HEK293 (cell line): Measurements from ENCODE around the gene PPP4C.
A peak's percentile ranks its signal among the peaks of the same experiment; 100 is the strongest.

Experiments
- CTCF ChIA-PET: fragments of 350-600 bp; formaldehyde crosslinking; extraction: SDS; loops from one replicate; lab custom pipeline; 2021; ENCODE audit warnings: antibody characterized with exemption; lab: Yijun Ruan, JAX
- POLR2A ChIA-PET: fragments of 300-600 bp; formaldehyde crosslinking; extraction: SDS; loops from one replicate; lab custom pipeline; 2020; ENCODE audit warnings: antibody characterized with exemption, inconsistent platforms; lab: Yijun Ruan, JAX
- H3K27ac ChIP-seq: fragments of 200-500 bp; sonication (Bioruptor generic); 2 replicates; pipeline ENCODE4 v1.5.1; 2014; ENCODE audit warnings: low read depth, low read length, control low read depth, inconsistent platforms; ENCODE audit errors: extremely low read depth
- H3K36me3 ChIP-seq, 2 experiments: fragments of 200-500 bp in 1 of 2; sonication (Bioruptor generic) in 1 of 2; 1 replicate in 1 of 2; 2 replicates in 1 of 2; pipeline ENCODE4 v1.5.1; 2014 to 2017; ENCODE audit warnings: inconsistent platforms in 2 of 2, low read length in 2 of 2; ENCODE audit not compliant: control insufficient read depth in 2 of 2, insufficient read depth in 1 of 2
- H3K4me1 ChIP-seq: fragments of 200-500 bp; sonication (Bioruptor generic); 2 replicates; pipeline ENCODE4 v1.5.1; 2014; ENCODE audit warnings: mild to moderate bottlenecking, low read length, inconsistent platforms; ENCODE audit not compliant: control insufficient read depth, insufficient read depth
- H3K4me3 ChIP-seq: 2 replicates; pipeline ENCODE4 v1.5.1; 2011; ENCODE audit warnings: low read depth, mild to moderate bottlenecking, control low read depth, low read length, moderate library complexity
- H3K9me3 ChIP-seq: fragments of 200-500 bp; sonication (Bioruptor generic); 2 replicates; pipeline ENCODE4 v1.5.1; 2014; ENCODE audit warnings: low read depth, low read length, inconsistent platforms; ENCODE audit not compliant: control insufficient read depth, insufficient read depth
- GLI4 ChIP-seq: fragments of 450-650 bp; formaldehyde crosslinking; IDR thresholded peaks from 2 replicates; pipeline ENCODE4 v1.5.1; 2016; ENCODE audit warnings: missing biosample characterization, missing genetic modification characterization
- GLIS1 ChIP-seq: fragments of 450-650 bp; formaldehyde crosslinking; IDR thresholded peaks from 2 replicates; pipeline ENCODE4 v1.5.1; 2016; ENCODE audit warnings: missing biosample characterization, missing genetic modification characterization
- IKZF3 ChIP-seq: fragments of 450-650 bp; IDR thresholded peaks from 2 replicates; pipeline ENCODE4 v1.5.0; 2018; ENCODE audit warnings: missing biosample characterization, mild to moderate bottlenecking, missing genetic modification characterization, moderate library complexity
- OVOL3 ChIP-seq: fragments of 450-650 bp; formaldehyde crosslinking; IDR thresholded peaks from 2 replicates; pipeline ENCODE4 v1.5.1; 2016; ENCODE audit warnings: missing biosample characterization, missing genetic modification characterization
- PRDM1 ChIP-seq: fragments of 450-650 bp; formaldehyde crosslinking; IDR thresholded peaks from 2 replicates; pipeline ENCODE4; 2016; ENCODE audit warnings: missing biosample characterization, missing genetic modification characterization
- TRIM28 ChIP-seq: IDR thresholded peaks from 2 replicates; pipeline ENCODE4 v1.6.1; 2011; ENCODE audit warnings: low read length, control low read depth, borderline replicate concordance
- ZBTB17 ChIP-seq: fragments of 450-650 bp; formaldehyde crosslinking; IDR thresholded peaks from 2 replicates; pipeline ENCODE4 v1.5.1; 2016; ENCODE audit warnings: missing biosample characterization, missing genetic modification characterization
- ZFHX2 ChIP-seq: fragments of 450-650 bp; formaldehyde crosslinking; conservative IDR thresholded peaks from 2 replicates; pipeline ENCODE4 v1.5.1; 2016; ENCODE audit warnings: missing biosample characterization, missing genetic modification characterization
- ZIC2 ChIP-seq: fragments of 450-650 bp; formaldehyde crosslinking; IDR thresholded peaks from 2 replicates; pipeline ENCODE4 v1.5.1; 2016; ENCODE audit warnings: missing biosample characterization, missing genetic modification characterization
- ZNF146 ChIP-seq: fragments of 450-650 bp; formaldehyde crosslinking; IDR thresholded peaks from 2 replicates; pipeline ENCODE4 v1.5.1; 2016; ENCODE audit warnings: missing biosample characterization, missing genetic modification characterization
- ZNF16 ChIP-seq: fragments of 450-650 bp; formaldehyde crosslinking; IDR thresholded peaks from 2 replicates; pipeline ENCODE4 v1.5.1; 2016; ENCODE audit warnings: low read depth, missing biosample characterization, missing genetic modification characterization
- ZNF248 ChIP-seq: fragments of 450-650 bp; formaldehyde crosslinking; IDR thresholded peaks from 2 replicates; pipeline ENCODE4 v1.5.1; 2017; ENCODE audit warnings: missing biosample characterization, missing genetic modification characterization
- ZNF335 ChIP-seq: fragments of 450-650 bp; formaldehyde crosslinking; conservative IDR thresholded peaks from 2 replicates; pipeline ENCODE4 v1.5.1; 2016; ENCODE audit warnings: missing biosample characterization, missing genetic modification characterization
- ZNF473 ChIP-seq: fragments of 450-650 bp; formaldehyde crosslinking; IDR thresholded peaks from 2 replicates; pipeline ENCODE4 v1.5.1; 2017; ENCODE audit warnings: missing biosample characterization, missing genetic modification characterization
- ZNF48 ChIP-seq: fragments of 450-650 bp; formaldehyde crosslinking; IDR thresholded peaks from 2 replicates; pipeline ENCODE4 v1.5.1; 2016; ENCODE audit warnings: missing biosample characterization, missing genetic modification characterization
- ZNF544 ChIP-seq: fragments of 450-650 bp; formaldehyde crosslinking; IDR thresholded peaks from 2 replicates; pipeline ENCODE4 v1.5.0; 2017; ENCODE audit warnings: missing biosample characterization, missing genetic modification characterization
- ZNF555 ChIP-seq: fragments of 450-650 bp; formaldehyde crosslinking; conservative IDR thresholded peaks from 2 replicates; pipeline ENCODE4 v1.5.1; 2017; ENCODE audit warnings: missing biosample characterization, mild to moderate bottlenecking, missing genetic modification characterization, inconsistent platforms
- ZNF571 ChIP-seq: fragments of 450-650 bp; formaldehyde crosslinking; IDR thresholded peaks from 2 replicates; pipeline ENCODE4 v1.5.0; 2017; ENCODE audit warnings: missing biosample characterization, missing genetic modification characterization
- ZNF600 ChIP-seq: fragments of 450-650 bp; formaldehyde crosslinking; IDR thresholded peaks from 2 replicates; pipeline ENCODE4 v1.5.1; 2016; ENCODE audit warnings: missing biosample characterization, missing genetic modification characterization
- ZNF626 ChIP-seq: fragments of 450-650 bp; sonication (Bioruptor Pico); formaldehyde crosslinking; IDR thresholded peaks from 2 replicates; pipeline ENCODE4 v1.5.1; 2018; ENCODE audit warnings: missing biosample characterization, missing genetic modification characterization, inconsistent platforms
- ZNF629 ChIP-seq: fragments of 450-650 bp; formaldehyde crosslinking; IDR thresholded peaks from 2 replicates; pipeline ENCODE4 v1.5.1; 2017; ENCODE audit warnings: missing biosample characterization, missing genetic modification characterization
- ZNF654 ChIP-seq: fragments of 450-650 bp; formaldehyde crosslinking; IDR thresholded peaks from 2 replicates; pipeline ENCODE4 v1.5.1; 2016; ENCODE audit warnings: low read depth, missing biosample characterization, missing genetic modification characterization
- ZNF701 ChIP-seq: fragments of 450-650 bp; formaldehyde crosslinking; IDR thresholded peaks from 2 replicates; pipeline ENCODE4 v1.5.1; 2016; ENCODE audit warnings: missing biosample characterization, missing genetic modification characterization
- TF ChIP-seq, protein P1 (sequence below): fragments of 450-650 bp; formaldehyde crosslinking; IDR thresholded peaks from 2 replicates; pipeline ENCODE4 v1.5.1; 2017; ENCODE audit warnings: missing biosample characterization, missing genetic modification characterization
- TF ChIP-seq, protein P2 (sequence below): fragments of 450-650 bp; formaldehyde crosslinking; IDR thresholded peaks from 2 replicates; pipeline ENCODE4 v1.5.1; 2016; ENCODE audit warnings: missing biosample characterization, missing genetic modification characterization
- TF ChIP-seq, protein P3 (sequence below): fragments of 450-650 bp; formaldehyde crosslinking; IDR thresholded peaks from 2 replicates; pipeline ENCODE4 v1.5.1; 2017; ENCODE audit warnings: missing biosample characterization, missing genetic modification characterization
- TF ChIP-seq, protein P4 (sequence below): fragments of 450-650 bp; formaldehyde crosslinking; IDR thresholded peaks from 2 replicates; pipeline ENCODE4 v1.5.1; 2016; ENCODE audit warnings: missing biosample characterization, missing genetic modification characterization
- TF ChIP-seq, protein P5 (sequence below): fragments of 450-650 bp; formaldehyde crosslinking; IDR thresholded peaks from 2 replicates; pipeline ENCODE4 v1.5.1; 2016; ENCODE audit warnings: missing biosample characterization, missing genetic modification characterization
- TF ChIP-seq, protein P6 (sequence below): fragments of 450-650 bp; formaldehyde crosslinking; IDR thresholded peaks from 2 replicates; pipeline ENCODE4 v1.5.1; 2016; ENCODE audit warnings: missing biosample characterization, missing genetic modification characterization, low read depth

Gene PPP4C

DNA sequence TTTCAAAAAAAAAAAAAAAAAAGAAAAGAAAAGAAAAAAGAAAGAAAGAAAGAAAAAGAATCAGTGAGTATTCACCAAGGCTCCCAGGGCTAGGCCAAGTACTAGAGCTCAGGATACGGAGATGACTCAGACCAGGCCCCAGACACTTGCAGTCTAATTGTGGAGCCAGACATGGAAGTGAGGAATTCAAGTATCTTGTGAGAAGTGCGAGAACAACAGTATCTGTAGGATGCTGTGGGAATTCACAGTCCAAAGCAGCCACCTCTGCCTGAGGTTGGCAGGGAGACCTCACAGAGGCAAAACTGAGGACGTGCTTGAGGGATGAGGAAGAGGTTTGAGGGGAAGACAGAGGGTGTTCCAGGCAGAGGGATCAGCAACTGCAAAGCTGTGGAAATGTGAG lies 24.3 kb upstream of the PPP4C start (continued):
- TF ChIP-seq OVOL3 (tag by site-specific recombination), result no peak
- TF ChIP-seq ZNF654 (tag by site-specific recombination), result no peak
- TF ChIP-seq TRIM28, result no peak
- no peak for TF ChIP-seq ZNF701 (tag by site-specific recombination)
- TF ChIP-seq IKZF3 (tag by site-specific recombination), result no peak
- no peak for TF ChIP-seq GLIS1 (tag by site-specific recombination)
- TF ChIP-seq, protein P1, sequence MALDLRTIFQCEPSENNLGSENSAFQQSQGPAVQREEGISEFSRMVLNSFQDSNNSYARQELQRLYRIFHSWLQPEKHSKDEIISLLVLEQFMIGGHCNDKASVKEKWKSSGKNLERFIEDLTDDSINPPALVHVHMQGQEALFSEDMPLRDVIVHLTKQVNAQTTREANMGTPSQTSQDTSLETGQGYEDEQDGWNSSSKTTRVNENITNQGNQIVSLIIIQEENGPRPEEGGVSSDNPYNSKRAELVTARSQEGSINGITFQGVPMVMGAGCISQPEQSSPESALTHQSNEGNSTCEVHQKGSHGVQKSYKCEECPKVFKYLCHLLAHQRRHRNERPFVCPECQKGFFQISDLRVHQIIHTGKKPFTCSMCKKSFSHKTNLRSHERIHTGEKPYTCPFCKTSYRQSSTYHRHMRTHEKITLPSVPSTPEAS (tag by site-specific recombination), result no peak
- TF ChIP-seq ZNF600 (tag by site-specific recombination), result peak; percentile 88
- no peak for TF ChIP-seq ZFHX2
- TF ChIP-seq ZBTB17, result peak; percentile 75
- TF ChIP-seq ZNF473 (tag by site-specific recombination), result no peak
- TF ChIP-seq, protein P2, sequence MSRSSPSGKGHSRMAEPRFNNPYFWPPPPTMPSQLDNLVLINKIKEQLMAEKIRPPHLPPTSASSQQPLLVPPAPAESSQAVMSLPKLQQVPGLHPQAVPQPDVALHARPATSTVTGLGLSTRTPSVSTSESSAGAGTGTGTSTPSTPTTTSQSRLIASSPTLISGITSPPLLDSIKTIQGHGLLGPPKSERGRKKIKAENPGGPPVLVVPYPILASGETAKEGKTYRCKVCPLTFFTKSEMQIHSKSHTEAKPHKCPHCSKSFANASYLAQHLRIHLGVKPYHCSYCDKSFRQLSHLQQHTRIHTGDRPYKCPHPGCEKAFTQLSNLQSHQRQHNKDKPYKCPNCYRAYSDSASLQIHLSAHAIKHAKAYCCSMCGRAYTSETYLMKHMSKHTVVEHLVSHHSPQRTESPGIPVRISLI, result 0 out of 2 replicates have a peak, but pooled peaks have one; percentile 38
- TF ChIP-seq GLI4 (tag by site-specific recombination), result no peak
- TF ChIP-seq ZNF544 (tag by site-specific recombination), result no peak
- no peak for TF ChIP-seq ZNF48
- TF ChIP-seq ZNF248, result no peak
- TF ChIP-seq ZNF335 (tag by site-specific recombination), result peak; percentile 45; the same call in 1 of the 2 replicates

DNA sequence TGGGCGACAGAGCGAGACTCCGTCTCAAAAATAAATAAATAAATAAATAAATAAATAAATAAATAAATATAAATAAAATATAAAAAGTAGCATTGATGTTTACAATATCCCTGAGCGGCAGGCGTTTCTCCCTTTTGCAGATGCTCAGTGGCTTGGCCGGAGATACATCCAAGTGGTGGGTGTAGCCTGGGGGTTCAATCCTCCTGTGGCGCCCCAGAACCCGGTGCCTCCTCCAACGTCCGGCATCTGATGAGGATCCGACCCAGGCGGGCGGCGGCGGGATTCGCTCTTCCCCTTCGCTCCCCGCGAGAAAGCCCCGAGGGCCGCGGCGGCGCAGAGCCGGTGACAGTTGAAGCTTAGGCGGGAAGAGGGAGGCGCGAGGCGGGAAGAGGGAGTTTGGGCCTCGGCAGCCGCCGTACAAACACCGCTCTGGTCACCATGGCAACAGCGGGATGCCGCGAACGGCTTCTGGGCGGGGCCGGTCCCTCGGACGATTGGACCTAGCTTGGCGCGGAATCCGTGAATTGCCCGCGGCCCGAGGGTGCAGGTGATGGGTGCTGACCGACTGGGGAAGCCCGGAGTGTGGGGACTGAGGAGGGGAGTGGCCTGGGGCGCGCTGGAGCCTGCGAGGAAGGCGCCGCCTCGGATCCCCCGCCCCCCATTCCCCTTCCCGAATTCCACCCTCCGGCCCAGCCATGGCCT lies 23.0 kb upstream of the PPP4C start:
- Histone ChIP-seq H3K36me3 (peaks cover 0 to 11% of the 10 kb centered on the region in 2 experiments; a peak in 2 of 3 replicates), H3K27ac (peak overlapping the region; percentile 65), H3K4me1 (peaks cover 3% of the 10 kb centered on the region; the same call in 1 of the 2 replicates), H3K4me3 (peak overlapping the region; percentile 63), H3K9me3 (no peaks in the 10 kb centered on the region)
- ChIA-PET CTCF (interaction anchor here (0.6 to 1.8 kb wide), 4 partner anchors 20 to 1491 kb away, joined by 3 to 16 read pairs (median 4); partner anchors contain the start of gene TLCD3B), POLR2A (interaction anchor here (0.7 to 6.5 kb wide), 10 partner anchors 9 to 606 kb away, joined by 3 to 66 read pairs (median 4); partner anchors contain the start of genes ALDOA, CORO1A, FBRS and PPP4C)
- TF ChIP-seq ZNF146 (tag by site-specific recombination) (peak; percentile 60), ZNF571 (tag by site-specific recombination) (no peak), ZNF629 (peak; percentile 92), PRDM1 (tag by site-specific recombination) (peak; percentile 76; the same call in 1 of the 2 replicates), ZNF555 (tag by site-specific recombination) (peak; percentile 99), ZIC2 (tag by site-specific recombination) (peak; percentile 53; the same call in 1 of the 2 replicates), ZNF626 (tag by site-specific recombination) (no peak), ZNF16 (tag by site-specific recombination) (0 out of 2 replicates have a peak, but pooled peaks have one; percentile 44)
- TF ChIP-seq, protein P3, sequence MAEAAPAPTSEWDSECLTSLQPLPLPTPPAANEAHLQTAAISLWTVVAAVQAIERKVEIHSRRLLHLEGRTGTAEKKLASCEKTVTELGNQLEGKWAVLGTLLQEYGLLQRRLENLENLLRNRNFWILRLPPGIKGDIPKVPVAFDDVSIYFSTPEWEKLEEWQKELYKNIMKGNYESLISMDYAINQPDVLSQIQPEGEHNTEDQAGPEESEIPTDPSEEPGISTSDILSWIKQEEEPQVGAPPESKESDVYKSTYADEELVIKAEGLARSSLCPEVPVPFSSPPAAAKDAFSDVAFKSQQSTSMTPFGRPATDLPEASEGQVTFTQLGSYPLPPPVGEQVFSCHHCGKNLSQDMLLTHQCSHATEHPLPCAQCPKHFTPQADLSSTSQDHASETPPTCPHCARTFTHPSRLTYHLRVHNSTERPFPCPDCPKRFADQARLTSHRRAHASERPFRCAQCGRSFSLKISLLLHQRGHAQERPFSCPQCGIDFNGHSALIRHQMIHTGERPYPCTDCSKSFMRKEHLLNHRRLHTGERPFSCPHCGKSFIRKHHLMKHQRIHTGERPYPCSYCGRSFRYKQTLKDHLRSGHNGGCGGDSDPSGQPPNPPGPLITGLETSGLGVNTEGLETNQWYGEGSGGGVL, result peak; percentile 91
- TF ChIP-seq, protein P4, sequence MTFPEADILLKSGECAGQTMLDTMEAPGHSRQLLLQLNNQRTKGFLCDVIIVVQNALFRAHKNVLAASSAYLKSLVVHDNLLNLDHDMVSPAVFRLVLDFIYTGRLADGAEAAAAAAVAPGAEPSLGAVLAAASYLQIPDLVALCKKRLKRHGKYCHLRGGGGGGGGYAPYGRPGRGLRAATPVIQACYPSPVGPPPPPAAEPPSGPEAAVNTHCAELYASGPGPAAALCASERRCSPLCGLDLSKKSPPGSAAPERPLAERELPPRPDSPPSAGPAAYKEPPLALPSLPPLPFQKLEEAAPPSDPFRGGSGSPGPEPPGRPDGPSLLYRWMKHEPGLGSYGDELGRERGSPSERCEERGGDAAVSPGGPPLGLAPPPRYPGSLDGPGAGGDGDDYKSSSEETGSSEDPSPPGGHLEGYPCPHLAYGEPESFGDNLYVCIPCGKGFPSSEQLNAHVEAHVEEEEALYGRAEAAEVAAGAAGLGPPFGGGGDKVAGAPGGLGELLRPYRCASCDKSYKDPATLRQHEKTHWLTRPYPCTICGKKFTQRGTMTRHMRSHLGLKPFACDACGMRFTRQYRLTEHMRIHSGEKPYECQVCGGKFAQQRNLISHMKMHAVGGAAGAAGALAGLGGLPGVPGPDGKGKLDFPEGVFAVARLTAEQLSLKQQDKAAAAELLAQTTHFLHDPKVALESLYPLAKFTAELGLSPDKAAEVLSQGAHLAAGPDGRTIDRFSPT (tag by site-specific recombination), result no peak
- TF ChIP-seq, protein P5, sequence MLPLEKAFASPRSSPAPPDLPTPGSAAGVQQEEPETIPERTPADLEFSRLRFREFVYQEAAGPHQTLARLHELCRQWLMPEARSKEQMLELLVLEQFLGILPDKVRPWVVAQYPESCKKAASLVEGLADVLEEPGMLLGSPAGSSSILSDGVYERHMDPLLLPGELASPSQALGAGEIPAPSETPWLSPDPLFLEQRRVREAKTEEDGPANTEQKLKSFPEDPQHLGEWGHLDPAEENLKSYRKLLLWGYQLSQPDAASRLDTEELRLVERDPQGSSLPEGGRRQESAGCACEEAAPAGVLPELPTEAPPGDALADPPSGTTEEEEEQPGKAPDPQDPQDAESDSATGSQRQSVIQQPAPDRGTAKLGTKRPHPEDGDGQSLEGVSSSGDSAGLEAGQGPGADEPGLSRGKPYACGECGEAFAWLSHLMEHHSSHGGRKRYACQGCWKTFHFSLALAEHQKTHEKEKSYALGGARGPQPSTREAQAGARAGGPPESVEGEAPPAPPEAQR (tag by site-specific recombination), result peak; percentile 61; the same call in 1 of the 2 replicates
- TF ChIP-seq, protein P6, sequence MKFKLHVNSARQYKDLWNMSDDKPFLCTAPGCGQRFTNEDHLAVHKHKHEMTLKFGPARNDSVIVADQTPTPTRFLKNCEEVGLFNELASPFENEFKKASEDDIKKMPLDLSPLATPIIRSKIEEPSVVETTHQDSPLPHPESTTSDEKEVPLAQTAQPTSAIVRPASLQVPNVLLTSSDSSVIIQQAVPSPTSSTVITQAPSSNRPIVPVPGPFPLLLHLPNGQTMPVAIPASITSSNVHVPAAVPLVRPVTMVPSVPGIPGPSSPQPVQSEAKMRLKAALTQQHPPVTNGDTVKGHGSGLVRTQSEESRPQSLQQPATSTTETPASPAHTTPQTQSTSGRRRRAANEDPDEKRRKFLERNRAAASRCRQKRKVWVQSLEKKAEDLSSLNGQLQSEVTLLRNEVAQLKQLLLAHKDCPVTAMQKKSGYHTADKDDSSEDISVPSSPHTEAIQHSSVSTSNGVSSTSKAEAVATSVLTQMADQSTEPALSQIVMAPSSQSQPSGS, result no peak
